GM12878 (cell line): ENCODE data around the gene CAMKMT. TPM values are rescaled to one million over a fixed set of nuclear protein-coding genes. Genes with fewer than 3 reads are reported as not detected.

ENCODE experiments used
- ATAC-seq: fragments of 200-7000 bp; cut with Tn5 transposase; 3 replicates; pipeline ENCODE4 v1.9.1; 2020; ENCODE audit warnings: mild to moderate bottlenecking, moderate library complexity
- BruUV-seq: library from RNA; stranded (reverse); fragments of 400-500 nt; replicated peaks from 2 replicates; lab custom pipeline; 2021; lab: Mats Ljungman, UMichigan
- CTCF ChIA-PET: fragments of 300-600 bp; sonication (Branson Sonifier 250); formaldehyde crosslinking; extraction: SDS; loops from one replicate; lab custom pipeline; 2021; ENCODE audit warnings: inconsistent platforms; lab: Yijun Ruan, JAX
- POLR2A ChIA-PET: fragments of 350-600 bp; formaldehyde crosslinking; extraction: SDS; loops from one replicate; lab custom pipeline; 2021; ENCODE audit warnings: inconsistent platforms; lab: Charles Lee
- RAD21 ChIA-PET: fragments of 300-600 bp; sonication (Branson Sonifier 250); formaldehyde crosslinking; loops from one replicate; lab custom pipeline; 2023; ENCODE audit warnings: antibody characterized with exemption; ENCODE audit not compliant: unreplicated experiment; lab: Charles Lee
- SMC1A ChIA-PET: fragments of 300-600 bp; sonication (Branson Sonifier 250); formaldehyde crosslinking; loops from one replicate; lab custom pipeline; 2023; ENCODE audit not compliant: unreplicated experiment, uncharacterized antibody; lab: Charles Lee
- DNase-seq: peaks from one replicate; pipeline ENCODE4 v3.0.0-alpha.2; 2011; ENCODE audit warnings: low read depth, low spot score
- FAIRE-seq: peaks from 3 replicates; lab custom pipeline; 2011; peaks lifted over from hg19 to GRCh38; lab: Jason Lieb, UNC
- H2AFZ ChIP-seq: 2 replicates; pipeline ENCODE4 v1.6.0; 2011; ENCODE audit warnings: low read depth, low read length, control low read depth; ENCODE audit not compliant: control insufficient read depth
- H3K27ac ChIP-seq: 2 replicates; pipeline ENCODE4 v1.5.1; 2011; ENCODE audit warnings: control low read depth; ENCODE audit not compliant: control insufficient read depth, insufficient read depth
- H3K27me3 ChIP-seq, 2 experiments: replicated peaks in 1 of 2; 2 replicates each; pipeline versions ENCODE4 v1.6.0 to v1.6.1; 2011; ENCODE audit warnings: low read length in 1 of 2; ENCODE audit not compliant: control insufficient read depth in 2 of 2, insufficient read depth in 2 of 2
- H3K36me3 ChIP-seq, 2 experiments: 2 replicates each; pipeline ENCODE4 v1.5.1; 2011; ENCODE audit warnings: low read length in 1 of 2; ENCODE audit not compliant: control insufficient read depth in 2 of 2, insufficient read depth in 2 of 2
- H3K4me1 ChIP-seq: 2 replicates; pipeline ENCODE4 v1.6.1; 2011; ENCODE audit warnings: mild to moderate bottlenecking, low read length, moderate library complexity, mixed read lengths; ENCODE audit not compliant: control insufficient read depth, insufficient read depth
- H3K4me2 ChIP-seq: 2 replicates; pipeline ENCODE4 v1.6.0; 2011; ENCODE audit warnings: control low read depth; ENCODE audit not compliant: control insufficient read depth, insufficient read depth
- H3K4me3 ChIP-seq: fragments of 200-600 bp; sonication (generic); 2 replicates; pipeline ENCODE4 v1.5.1; 2016
- H3K79me2 ChIP-seq: 2 replicates; pipeline ENCODE4 v1.6.0; 2011; ENCODE audit warnings: low read length; ENCODE audit not compliant: control insufficient read depth, insufficient read depth
- H3K9ac ChIP-seq: 2 replicates; pipeline ENCODE4 v1.8.0; 2011; ENCODE audit warnings: low read length, control low read depth, mixed read lengths; ENCODE audit not compliant: control insufficient read depth, insufficient read depth
- H3K9me3 ChIP-seq: replicated peaks from 3 replicates; pipeline ENCODE4 v1.5.1; 2011; ENCODE audit warnings: mild to moderate bottlenecking, low read length; ENCODE audit not compliant: control insufficient read depth, insufficient read depth
- H4K20me1 ChIP-seq: 2 replicates; pipeline ENCODE4 v1.6.0; 2011; ENCODE audit not compliant: control insufficient read depth, insufficient read depth
- ASH2L ChIP-seq: fragments of 300-600, 200-600 bp; sonication (generic); IDR thresholded peaks from 2 replicates; pipeline ENCODE4 v1.6.1; 2017; ENCODE audit warnings: low read depth, mild to moderate bottlenecking, borderline replicate concordance
- BCL3 ChIP-seq: IDR thresholded peaks from 2 replicates; pipeline ENCODE4 v1.6.1; 2011; ENCODE audit warnings: borderline replicate concordance, low read depth, mild to moderate bottlenecking, moderate library complexity, low read length; ENCODE audit not compliant: insufficient read depth, poor library complexity, severe bottlenecking
- BCLAF1 ChIP-seq: fragments of 450-650 bp; IDR thresholded peaks from 2 replicates; pipeline ENCODE4 v1.6.1; 2017; ENCODE audit warnings: antibody characterized with exemption, mild to moderate bottlenecking, moderate library complexity
- BRCA1 ChIP-seq: IDR thresholded peaks from 2 replicates; pipeline ENCODE4 v1.6.1; 2011; ENCODE audit warnings: low read depth, low read length, improper control_type of control experiment
- ETV6 ChIP-seq, 2 experiments: fragments of 450-650 bp in 1 of 2; IDR thresholded peaks in 1 of 2; conservative IDR thresholded peaks in 1 of 2; 2 replicates each; pipeline ENCODE4 v1.6.1; 2014; ENCODE audit warnings: antibody characterized with exemption in 1 of 2, borderline replicate concordance in 1 of 2, low read depth in 1 of 2, mild to moderate bottlenecking in 1 of 2, moderate library complexity in 1 of 2
- IKZF1 ChIP-seq: fragments of 450-650 bp; conservative IDR thresholded peaks from 2 replicates; pipeline ENCODE4 v1.6.1; 2017; ENCODE audit warnings: antibody characterized with exemption, mild to moderate bottlenecking
- IRF3 ChIP-seq: fragments of 450-650 bp; IDR thresholded peaks from 2 replicates; pipeline ENCODE4 v1.6.1; 2014; ENCODE audit warnings: mild to moderate bottlenecking
- JUNB ChIP-seq: IDR thresholded peaks from 2 replicates; pipeline ENCODE4 v1.6.1; 2016; ENCODE audit warnings: antibody characterized with exemption, mild to moderate bottlenecking
- LARP7 ChIP-seq: fragments of 450-650 bp; IDR thresholded peaks from 2 replicates; pipeline ENCODE4 v1.6.1; 2017; ENCODE audit warnings: mild to moderate bottlenecking
- NBN ChIP-seq: fragments of 450-650 bp; IDR thresholded peaks from 2 replicates; pipeline ENCODE4 v1.6.1; 2016
- NFIC ChIP-seq: IDR thresholded peaks from 2 replicates; pipeline ENCODE4 v1.6.1; 2012; ENCODE audit warnings: low read depth, mild to moderate bottlenecking, inconsistent platforms, low read length, moderate library complexity
- SPI1 ChIP-seq: IDR thresholded peaks from 2 replicates; pipeline ENCODE4 v1.6.1; 2011; ENCODE audit warnings: low read depth, mild to moderate bottlenecking, low read length, moderate library complexity, borderline replicate concordance; ENCODE audit not compliant: insufficient read depth
- SRF ChIP-seq, 2 experiments: IDR thresholded peaks; 2 replicates each; pipeline ENCODE4 v1.6.1; 2011; ENCODE audit warnings: low read depth in 2 of 2, low read length in 2 of 2, mild to moderate bottlenecking in 1 of 2, moderate library complexity in 1 of 2
- STAT1 ChIP-seq: fragments of 450-650 bp; conservative IDR thresholded peaks from 2 replicates; pipeline ENCODE4 v1.6.1; 2014; ENCODE audit warnings: antibody characterized with exemption, mild to moderate bottlenecking
- SUZ12 ChIP-seq: fragments of 200-600 bp; sonication (generic); IDR thresholded peaks from one replicate; pipeline ENCODE4 v1.6.1; 2018; ENCODE audit warnings: antibody characterized with exemption, mild to moderate bottlenecking; ENCODE audit not compliant: unreplicated experiment
- ZZZ3 ChIP-seq: IDR thresholded peaks from 2 replicates; pipeline ENCODE4 v1.6.1; 2011; ENCODE audit warnings: low read depth; ENCODE audit not compliant: control insufficient read depth, insufficient read length
- WGBS: methylation state at CpG from one replicate; pipeline ENCODE4 v1.1.6; 2016; ENCODE audit warnings: low lambda C conversion rate; ENCODE audit not compliant: insufficient replicate concordance, insufficient coverage; ENCODE audit errors: missing lambda C conversion rate; 5-methylcytosine and 5-hydroxymethylcytosine counted together
- in situ Hi-C: fragments of 300-500 bp; cut with MboI; formaldehyde crosslinking; loops from 9 replicates; pipeline ENCODE4 v1.14.3; 2018; ENCODE audit warnings: mixed read lengths
- intact Hi-C: fragments of 100-400 bp; cut with micrococcal nuclease; formaldehyde crosslinking; loops from one replicate; pipeline ENCODE4 v1.14.2; 2022; ENCODE audit not compliant: unreplicated experiment
- polyA plus RNA-seq, 11 experiments: library from polyadenylated mRNA; depleted of rRNA in 4 of 11; unstranded in 6 of 11; stranded (reverse) in 5 of 11; fragments of >200 nt; fragmentation: Nextera tagmentation in 4 of 11; fragmentation: Illumina TruSeq in 1 of 11; extraction: Ambion mirVana in 4 of 11; extraction: Trizol in 1 of 11; gene quantifications; 1 replicate in 1 of 11; 2 replicates in 10 of 11; pipeline versions ENCODE4 v1.2.1 to v1.2.3, GENCODE V29; 2011 to 2016; ENCODE audit warnings: inconsistent platforms in 2 of 11, missing spikeins in 2 of 11, low read depth in 1 of 11
- total RNA-seq, 4 experiments: library from RNA; depleted of rRNA in 3 of 4; stranded (reverse); fragments of >200 nt in 3 of 4; fragmentation: Illumina TruSeq in 1 of 4; extraction: Trizol in 1 of 4; gene quantifications; 2 replicates each; pipeline versions ENCODE4 v1.2.1 to v1.2.3, GENCODE V29; 2013 to 2021

The CAMKMT gene
- total and polyA plus RNA-seq, 10 of the 15 experiments (the other 5 are each of a cell fraction or from before 2014, with no cell fraction given), result 2.7 to 16.0 (median 11.8) TPM

- WGBS, result 75% methylated on average over 4 of the region's 4 CpGs
- SMC1A ChIA-PET, result interaction anchor here (1.0 to 1.3 kb wide), 3 partner anchors 7 to 30 kb away, joined by 3 to 4 read pairs (median 3); no protein-coding TSS in a partner anchor
- H3K27me3 ChIP-seq, result no peaks in the 10 kb centered on the region
- no peak for FAIRE-seq
- in situ Hi-C loops, result no loop called here
- no peak for TF ChIP-seq IRF3
- TF ChIP-seq SRF (IDR thresholded peaks at IDR 0.05; ENCODE audit: low read depth in 2 of 2, low read length in 2 of 2), result no peak
- no peak for TF ChIP-seq ZZZ3
- no peak for TF ChIP-seq SPI1
- TF ChIP-seq ASH2L, result no peak
- TF ChIP-seq BRCA1, result no peak
- TF ChIP-seq JUNB, result no peak
- no peak for TF ChIP-seq NBN
- no peak for TF ChIP-seq IKZF1
- TF ChIP-seq ETV6 (conservative IDR thresholded peaks at IDR 0.05 in 1 of 2, IDR thresholded peaks at IDR 0.05 in 1 of 2; ENCODE audit: borderline replicate concordance in 1 of 2, low read depth in 1 of 2), result no peak
- TF ChIP-seq BCL3, result no peak
- no peak for TF ChIP-seq BCLAF1
- TF ChIP-seq STAT1, result no peak
- no peak for TF ChIP-seq NFIC
- no peak for TF ChIP-seq SUZ12
- TF ChIP-seq LARP7, result no peak
- TF ChIP-seq, all 136 proteins: peak for 0
- RAD21 ChIA-PET, result no interaction called here
- intact Hi-C loops, result no loop called here
- Histone ChIP-seq H3K4me1 (no peaks in the 10 kb centered on the region), H3K27ac (no peak overlapping the region), H3K9me3 (no peaks in the 10 kb centered on the region), H2AFZ (no peak overlapping the region), H3K4me2 (no peak overlapping the region), H3K9ac (no peak overlapping the region), H4K20me1 (no peaks in the 10 kb centered on the region), H3K79me2 (no peaks in the 10 kb centered on the region), H3K36me3 (no peaks in the 10 kb centered on the region), H3K4me3 (no peak overlapping the region)
- no TSS peak for BruUV-seq
- CTCF ChIA-PET, result interaction anchor here (0.7 to 1.3 kb wide), 3 partner anchors 10 to 46 kb away, joined by 3 to 4 read pairs (median 4); no protein-coding TSS in a partner anchor
- DNase-seq, result no peak
- no peak for ATAC-seq
- POLR2A ChIA-PET, result no interaction called here
Measured at GRCh38 chr2:44433895-44434294, 72.1 kb downstream of the CAMKMT start.
